Inflammatory macrophage treated with lipopolysaccharide for 4 hours (primary cell): ENCODE measurements around the gene TTC34.

Experiments used
- DNase-seq: peaks from one replicate; pipeline ENCODE4 v3.0.0-alpha.2; 2020

TTC34 gene

DNA sequence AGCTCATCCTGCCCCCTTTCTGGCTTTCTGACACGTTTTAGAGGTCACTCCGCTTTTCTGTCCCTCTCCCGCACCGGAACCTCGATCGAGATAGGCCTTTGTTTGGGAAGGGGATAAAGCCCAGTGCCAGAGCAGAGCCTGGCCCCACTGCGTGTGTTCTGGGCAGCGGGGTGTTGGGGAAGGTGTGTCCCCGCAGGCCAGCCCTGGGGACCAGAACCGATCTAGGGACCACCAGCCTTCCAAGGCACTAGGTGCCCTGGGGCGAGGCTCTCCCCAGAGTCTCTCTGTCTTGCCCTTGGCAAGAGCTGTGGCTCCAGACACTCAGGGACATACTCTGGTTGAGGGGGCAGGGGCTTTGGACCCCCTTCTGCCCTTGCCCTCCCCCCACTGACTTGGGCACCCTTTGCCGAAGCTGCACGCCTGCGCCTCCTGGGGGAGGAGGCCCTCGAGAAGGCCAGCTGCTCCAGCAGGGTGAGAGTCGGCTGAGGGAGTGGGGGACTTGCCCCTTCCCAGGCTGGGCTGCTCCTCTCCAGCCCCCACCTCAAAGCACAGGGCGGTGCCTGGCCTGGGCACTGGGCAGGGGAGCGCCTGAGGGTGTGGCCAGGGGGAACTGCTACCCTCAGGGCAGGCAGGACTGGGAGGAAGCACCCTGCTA lies 198.5 kb downstream of the TTC34 start:
- DNase-seq: no peak

DNA sequence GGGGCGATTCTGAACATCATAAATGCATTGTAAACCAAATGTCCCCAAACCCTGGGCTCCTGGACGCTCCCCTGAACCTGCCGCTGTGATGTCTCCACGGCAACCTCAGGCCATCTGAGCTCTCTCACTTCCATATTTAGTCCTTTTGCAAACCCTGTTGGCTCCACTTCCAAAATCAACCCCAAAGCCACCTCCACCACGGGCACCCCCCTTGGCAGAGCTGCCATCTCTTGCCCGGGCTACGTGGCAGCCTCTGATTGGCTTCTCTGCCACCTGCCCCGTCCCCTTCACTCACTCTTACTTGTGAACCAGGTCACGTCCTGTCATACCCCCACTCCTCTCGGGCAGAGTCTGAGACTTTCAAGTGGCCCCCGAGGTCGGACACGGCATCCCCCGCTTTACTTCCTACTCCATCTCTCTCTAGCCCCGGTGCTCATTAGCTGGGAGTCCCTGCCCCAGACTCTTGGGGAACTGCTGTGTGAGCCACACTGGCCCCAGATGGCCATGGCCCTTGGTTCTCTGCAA lies 199.1 kb downstream of the TTC34 start:
- DNase-seq: no peak

- no peak for DNase-seq
Measured at GRCh38 chr1:2601721-2602303, 199.7 kb downstream of the TTC34 start.

DNA sequence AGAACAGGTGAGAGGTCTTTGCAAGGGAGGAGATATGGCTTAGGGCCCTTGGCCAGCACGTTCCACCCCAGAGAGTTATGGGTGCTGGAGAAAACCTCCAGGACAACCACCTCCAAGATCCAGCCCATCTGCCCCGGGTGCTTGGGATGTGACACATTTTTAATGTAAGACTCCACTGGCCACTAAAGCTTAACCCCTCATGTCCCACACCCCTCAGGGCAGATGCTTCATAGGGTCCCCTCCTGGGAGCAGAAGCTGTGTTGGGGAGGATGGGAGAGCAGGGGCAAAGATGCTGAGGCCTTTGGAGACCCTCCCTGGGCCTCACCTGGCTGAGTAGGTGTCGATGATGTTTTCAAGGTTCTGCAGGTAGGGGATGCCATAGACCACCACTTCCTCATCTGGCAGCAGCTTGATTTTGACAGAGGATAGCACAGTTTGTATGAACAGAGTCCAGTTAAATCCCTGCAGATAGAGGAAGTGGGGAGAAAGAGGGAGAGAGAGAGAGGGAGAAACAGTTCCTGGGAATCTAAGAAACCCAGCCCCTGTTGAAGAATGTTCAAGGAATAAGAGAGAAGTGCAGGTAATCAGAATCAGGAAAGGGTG lies 203.1 kb downstream of the TTC34 start:
- no peak for DNase-seq

- no peak for DNase-seq
Measured at GRCh38 chr1:2597441-2598328, 203.8 kb downstream of the TTC34 start.

GRCh38 chr1:2596530-2597333 lies 204.8 kb downstream of the TTC34 start:
- no peak for DNase-seq

- no peak for DNase-seq
Measured at GRCh38 chr1:2595812-2596529, 205.5 kb downstream of the TTC34 start.

GRCh38 chr1:2595261-2595811 lies 206.2 kb downstream of the TTC34 start:
- DNase-seq: no peak

DNA sequence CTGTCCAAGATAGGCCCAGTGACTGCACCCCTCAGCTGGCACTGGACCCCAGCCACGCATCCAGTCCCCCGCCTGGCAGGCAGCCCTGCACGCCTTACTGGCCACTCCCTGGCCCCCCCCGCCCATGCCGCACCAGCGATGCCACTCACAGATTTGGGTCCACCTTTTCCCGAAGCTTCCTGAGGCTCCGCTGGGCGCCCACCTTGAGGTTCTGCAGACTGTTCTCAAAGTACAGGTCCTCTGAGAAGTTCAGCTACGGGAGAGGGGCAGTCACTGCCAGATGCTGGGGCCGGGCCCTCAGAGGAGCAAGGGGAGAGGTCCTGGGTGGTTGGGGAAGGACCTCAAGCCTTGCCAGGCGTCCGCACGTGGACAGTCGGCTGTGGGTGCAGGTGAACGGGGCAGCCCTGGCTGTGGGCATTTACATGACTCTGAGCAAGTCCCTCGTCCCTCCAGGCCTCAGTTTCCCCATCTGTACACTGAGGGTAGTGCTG lies 206.8 kb downstream of the TTC34 start:
- no peak for DNase-seq

DNA sequence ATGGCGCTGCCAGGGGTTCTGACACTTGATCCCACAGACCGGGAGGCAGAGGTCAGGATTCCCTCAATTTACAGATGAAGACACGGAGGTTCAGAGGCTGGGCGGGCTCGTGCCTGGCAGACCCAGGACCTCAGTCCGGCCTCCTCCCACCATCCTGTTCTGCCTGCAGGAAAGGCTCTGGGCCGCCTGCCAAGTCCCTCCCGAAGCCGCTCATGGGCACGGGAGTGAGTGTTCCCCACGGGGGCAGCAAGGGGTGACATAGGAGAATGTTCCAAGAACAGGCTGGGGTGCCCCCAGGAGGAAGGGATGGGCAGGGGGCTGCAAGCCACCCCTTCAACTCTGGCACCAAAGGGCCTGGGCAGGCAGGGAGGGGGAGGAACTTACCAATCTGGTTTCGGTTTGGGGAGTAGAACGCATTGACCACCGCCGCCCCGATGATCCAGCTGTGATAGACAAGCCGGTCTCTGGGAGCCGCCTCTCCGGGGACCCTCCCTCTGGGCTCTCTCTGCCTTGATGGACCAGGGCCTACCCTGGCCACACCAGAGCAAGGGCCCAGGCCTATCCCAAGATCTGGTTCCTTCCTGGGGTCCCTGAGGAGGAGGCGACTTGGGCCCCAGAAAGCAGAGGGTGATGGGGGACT lies 207.4 kb downstream of the TTC34 start:
- no peak for DNase-seq

DNA sequence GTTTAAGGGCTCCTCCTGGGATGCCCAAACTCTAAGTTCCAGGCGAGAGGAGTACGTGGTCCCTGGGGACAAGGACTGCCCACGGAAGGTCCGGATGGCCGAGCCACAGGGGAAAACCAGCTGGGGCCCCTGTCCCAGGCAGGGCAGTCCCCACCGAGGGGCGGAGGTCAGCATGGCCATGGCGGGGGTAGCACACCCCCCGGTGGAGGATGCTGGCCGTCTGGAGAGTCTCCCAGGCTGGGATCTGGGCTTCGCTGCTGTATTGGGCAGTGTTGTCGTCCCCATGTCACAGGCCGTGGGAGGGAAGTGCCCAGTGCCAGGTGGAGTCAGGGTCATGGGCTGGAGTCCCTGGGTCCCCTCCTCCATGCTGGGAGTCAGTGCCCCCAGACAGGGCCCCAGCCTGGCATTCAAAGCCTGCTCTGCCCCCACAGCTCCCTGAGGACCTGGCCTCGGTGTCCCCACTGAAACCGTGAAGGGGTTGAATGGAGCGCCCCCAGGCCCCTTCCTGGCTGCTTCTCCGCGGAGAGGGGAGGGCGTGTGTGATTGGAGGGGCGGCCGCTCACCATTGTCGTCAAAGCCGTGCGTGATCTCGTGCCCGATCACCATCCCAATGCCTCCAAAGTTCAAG lies 208.1 kb downstream of the TTC34 start:
- no peak for DNase-seq

GRCh38 chr1:2592672-2593071 lies 208.8 kb downstream of the TTC34 start:
- DNase-seq: no peak

DNA sequence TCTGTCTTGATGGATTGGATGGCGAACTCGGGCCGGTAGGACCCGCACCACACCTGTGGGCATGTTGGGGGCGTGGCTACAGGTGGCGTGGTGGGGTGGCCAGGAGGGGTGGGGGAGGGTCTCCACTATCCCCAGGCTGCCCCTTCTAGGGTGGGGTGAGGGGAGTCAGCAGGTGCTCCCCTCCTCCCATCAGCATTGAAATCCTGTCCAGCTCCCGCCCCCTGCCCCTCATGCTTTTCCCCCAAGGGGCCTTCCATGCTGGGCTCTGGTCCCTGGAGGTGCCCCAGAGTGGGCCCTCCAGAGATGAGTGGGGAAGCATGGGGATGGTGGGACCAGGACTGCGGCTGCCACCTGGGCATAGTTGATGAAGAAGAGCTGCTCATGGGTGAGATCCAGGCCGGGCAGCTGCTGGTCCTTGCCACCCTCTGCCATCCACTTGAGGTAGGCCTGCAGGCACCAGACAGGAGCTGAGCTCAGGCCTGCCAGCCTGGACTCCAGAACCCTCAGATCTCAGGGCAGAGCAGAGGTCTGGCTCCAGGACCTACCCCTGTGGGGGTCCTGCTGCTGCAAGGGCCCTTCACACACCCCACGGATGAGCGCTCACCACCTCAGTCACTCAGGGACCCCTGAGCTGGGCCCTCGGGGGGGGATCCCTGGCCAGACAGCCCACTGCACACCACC lies 209.8 kb downstream of the TTC34 start:
- DNase-seq: no peak

DNA sequence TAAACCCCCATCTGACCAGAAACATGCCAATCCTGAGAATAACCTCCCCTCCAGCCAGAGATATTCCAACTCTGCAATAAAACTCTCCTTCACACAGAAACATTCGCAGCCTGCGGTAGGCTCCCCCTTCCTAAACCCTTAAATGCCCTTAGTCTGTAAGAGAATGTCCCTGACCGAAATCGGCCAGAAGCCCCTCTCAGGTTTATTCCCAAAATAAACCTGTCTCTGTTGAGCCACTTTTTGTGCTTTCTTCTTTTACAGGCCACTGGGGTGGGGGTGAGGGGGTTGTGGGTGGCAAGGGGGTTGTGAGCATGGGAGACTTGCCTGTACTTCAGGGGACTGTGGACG lies 210.3 kb downstream of the TTC34 start:
- DNase-seq: no peak

- DNase-seq: no peak
Measured at GRCh38 chr1:2590233-2591141, 211.0 kb downstream of the TTC34 start.

- no peak for DNase-seq
Measured at GRCh38 chr1:2589431-2590232, 211.9 kb downstream of the TTC34 start.

- DNase-seq: no peak
Measured at GRCh38 chr1:2588661-2589430, 212.6 kb downstream of the TTC34 start.
